Lower leg skin (tissue), 3 donors: ENCODE data around the gene DNAI4.

Source experiments
- CTCF ChIP-seq, 3 donors: fragments of 450-650 bp; IDR thresholded peaks; one replicate each; pipeline ENCODE4 v1.5.1; 2016; ENCODE audit warnings: antibody characterized with exemption in 3 of 3, mild to moderate bottlenecking in 3 of 3, moderate library complexity in 2 of 3
- POLR2A ChIP-seq, 2 donors: fragments of 450-650 bp; IDR thresholded peaks; one replicate each; pipeline ENCODE4 v1.6.1; 2016 to 2017; ENCODE audit warnings: antibody characterized with exemption in 2 of 2, mild to moderate bottlenecking in 1 of 2, moderate library complexity in 1 of 2

DNA sequence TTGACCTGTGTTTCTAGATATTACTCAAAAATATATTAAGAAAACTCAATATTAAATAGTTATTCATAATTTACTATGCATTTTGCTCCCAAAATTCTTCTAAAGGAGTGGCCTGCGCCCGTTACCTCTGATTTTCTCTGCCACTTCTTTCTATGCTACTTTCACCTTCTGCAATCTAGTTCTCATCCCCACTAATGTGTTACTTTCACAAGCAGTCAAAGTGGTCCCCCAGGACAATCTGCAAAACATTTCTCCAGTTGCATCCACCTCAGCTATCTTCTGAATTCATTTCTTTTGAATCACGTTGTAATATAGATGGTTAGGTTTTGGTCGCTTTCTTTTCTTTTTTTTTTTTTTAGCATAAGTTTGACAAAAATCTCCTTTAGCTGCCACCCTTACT is 137.0 kb downstream of the DNAI4 start:
- TF ChIP-seq CTCF (IDR thresholded peaks at IDR 0.05) = no peak
- TF ChIP-seq POLR2A (IDR thresholded peaks at IDR 0.05) = no peak
